Muscle layer of colon (tissue), 2 donors: ENCODE results near the gene NIN.
A peak's percentile ranks its signal among the peaks of the same experiment; 100 is the strongest.

Source experiments
- H3K27ac ChIP-seq: one replicate; pipeline ENCODE4 v1.7.0; 2013; ENCODE audit warnings: low read depth, mild to moderate bottlenecking, low read length, moderate library complexity
- H3K27me3 ChIP-seq, 2 donors: one replicate each; pipeline ENCODE4 v1.7.0; 2013; ENCODE audit warnings: low read length in 2 of 2, mild to moderate bottlenecking in 2 of 2; ENCODE audit not compliant: insufficient read depth in 2 of 2, control insufficient read depth in 1 of 2
- H3K36me3 ChIP-seq: one replicate; pipeline ENCODE4 v1.7.0; 2013; ENCODE audit warnings: mild to moderate bottlenecking, low read length; ENCODE audit not compliant: insufficient read depth
- H3K4me1 ChIP-seq: one replicate; pipeline ENCODE4 v1.7.0; 2013; ENCODE audit warnings: mild to moderate bottlenecking, low read length; ENCODE audit not compliant: insufficient read depth
- H3K4me3 ChIP-seq, 2 donors: one replicate each; pipeline ENCODE4 v1.7.0; 2013; ENCODE audit warnings: low read length in 2 of 2, low read depth in 1 of 2, mild to moderate bottlenecking in 1 of 2, moderate library complexity in 1 of 2
- H3K9ac ChIP-seq: one replicate; pipeline ENCODE4 v1.7.0; 2013; ENCODE audit warnings: low read length
- H3K9me3 ChIP-seq: one replicate; pipeline ENCODE4 v1.7.0; 2013; ENCODE audit warnings: mild to moderate bottlenecking, low read length
- donor health status: abdominal sarcoma.
- donor health status: Adenocarcinoma of cecum.

NIN gene

GRCh38 chr14:50830932-50831725, at the start of gene NIN:
Gene NIN, minus strand, starts transcription at chr14:50831162. Its CDS starts 9,106 bp downstream, at chr14:50822056.
- peak within 1 kb of the TSS; percentile 79 for H3K9ac ChIP-seq
- H3K27ac ChIP-seq, result peak within 1 kb of the TSS; percentile 94
- peaks cover 13% of the 10 kb centered on the region for H3K4me1 ChIP-seq
- H3K4me3 ChIP-seq, result peak within 1 kb of the TSS; percentile 76 to 86
- no peaks in the 10 kb centered on the region for H3K27me3 ChIP-seq
- H3K36me3 ChIP-seq, result no peaks in the 10 kb centered on the region
- H3K9me3 ChIP-seq, result no peaks in the 10 kb centered on the region

- Histone ChIP-seq H3K27me3 (peaks cover 7 to 21% of the 10 kb centered on the region in 2 donors), H3K27ac (no peak overlapping the region), H3K9ac (no peak overlapping the region)
These were observed 44.6 kb upstream of the NIN start for GRCh38 chr14:50875359-50876070.

GRCh38 chr14:50874757-50875156, 43.8 kb upstream of the NIN start:
- peaks cover 7 to 24% of the 10 kb centered on the region in 2 donors for H3K27me3 ChIP-seq
- no peaks in the 10 kb centered on the region for H3K4me1 ChIP-seq
- H3K9me3 ChIP-seq, result no peaks in the 10 kb centered on the region
- H3K9ac ChIP-seq, result no peak overlapping the region
- H3K4me3 ChIP-seq, result no peak overlapping the region
- no peak overlapping the region for H3K27ac ChIP-seq
- H3K36me3 ChIP-seq, result no peaks in the 10 kb centered on the region

More at GRCh38 chr14:50875359-50876070, 44.6 kb upstream of the NIN start:
- Histone ChIP-seq H3K4me3 (no peak overlapping the region), H3K4me1 (no peaks in the 10 kb centered on the region), H3K9me3 (no peaks in the 10 kb centered on the region), H3K36me3 (no peaks in the 10 kb centered on the region)

- Histone ChIP-seq H3K27me3 (peaks cover 7 to 24% of the 10 kb centered on the region in 2 donors), H3K4me1 (no peaks in the 10 kb centered on the region), H3K4me3 (no peak within 1 kb of the TSS), H3K9me3 (no peaks in the 10 kb centered on the region), H3K9ac (no peak within 1 kb of the TSS), H3K27ac (no peak within 1 kb of the TSS), H3K36me3 (no peaks in the 10 kb centered on the region)
These were observed 41.2 kb upstream of the NIN start, which contains the start of gene ABHD12B for GRCh38 chr14:50871914-50872732. Gene ABHD12B, plus strand, starts transcription at chr14:50872053. Its CDS starts 122 bp downstream, at chr14:50872175.

GRCh38 chr14:50871228-50871627, 40.3 kb upstream of the NIN start:
- Histone ChIP-seq H3K36me3 (no peaks in the 10 kb centered on the region), H3K27me3 (peaks cover 7 to 24% of the 10 kb centered on the region in 2 donors), H3K4me1 (no peaks in the 10 kb centered on the region), H3K27ac (no peak overlapping the region), H3K9ac (no peak overlapping the region), H3K4me3 (no peak overlapping the region), H3K9me3 (no peaks in the 10 kb centered on the region)

GRCh38 chr14:50865391-50866076, 34.6 kb upstream of the NIN start:
- no peak overlapping the region for H3K27ac ChIP-seq
- H3K4me1 ChIP-seq, result no peaks in the 10 kb centered on the region
- no peaks in the 10 kb centered on the region for H3K36me3 ChIP-seq
- peaks cover 0 to 3% of the 10 kb centered on the region in 2 donors for H3K27me3 ChIP-seq
- H3K9me3 ChIP-seq, result no peaks in the 10 kb centered on the region
- H3K4me3 ChIP-seq, result no peak overlapping the region
- H3K9ac ChIP-seq, result no peak overlapping the region

GRCh38 chr14:50864946-50865345, 34.0 kb upstream of the NIN start:
- H3K27ac ChIP-seq, result no peak overlapping the region
- no peaks in the 10 kb centered on the region for H3K27me3 ChIP-seq
- no peaks in the 10 kb centered on the region for H3K4me1 ChIP-seq
- H3K4me3 ChIP-seq, result no peak overlapping the region
- H3K36me3 ChIP-seq, result no peaks in the 10 kb centered on the region
- no peaks in the 10 kb centered on the region for H3K9me3 ChIP-seq
- no peak overlapping the region for H3K9ac ChIP-seq

GRCh38 chr14:50864237-50864636, 33.3 kb upstream of the NIN start:
- peaks cover 5% of the 10 kb centered on the region for H3K4me1 ChIP-seq
- H3K27me3 ChIP-seq, result no peaks in the 10 kb centered on the region
- no peaks in the 10 kb centered on the region for H3K9me3 ChIP-seq
- no peak overlapping the region for H3K4me3 ChIP-seq
- H3K27ac ChIP-seq, result no peak overlapping the region
- H3K9ac ChIP-seq, result no peak overlapping the region
- H3K36me3 ChIP-seq, result no peaks in the 10 kb centered on the region

GRCh38 chr14:50862036-50862570, 31.1 kb upstream of the NIN start:
- Histone ChIP-seq H3K9ac (no peak overlapping the region), H3K4me3 (no peak overlapping the region), H3K4me1 (peaks cover 8% of the 10 kb centered on the region), H3K27me3 (no peaks in the 10 kb centered on the region), H3K9me3 (no peaks in the 10 kb centered on the region), H3K36me3 (no peaks in the 10 kb centered on the region), H3K27ac (no peak overlapping the region)

GRCh38 chr14:50860478-50861086, 29.6 kb upstream of the NIN start:
- H3K9ac ChIP-seq, result no peak overlapping the region
- peak overlapping the region; percentile 58 for H3K27ac ChIP-seq

More at GRCh38 chr14:50860478-50861086, 29.6 kb upstream of the NIN start:
- Histone ChIP-seq H3K27me3 (no peaks in the 10 kb centered on the region), H3K36me3 (no peaks in the 10 kb centered on the region), H3K9me3 (no peaks in the 10 kb centered on the region), H3K4me1 (peaks cover 8% of the 10 kb centered on the region), H3K4me3 (peak overlapping the region; percentile 61 to 82)
